ENCODE data around the gene TTLL4.
"Not testable (repeated sequence)": the region's sequence is repeated elsewhere in the genome, so short reads cannot be mapped to it uniquely, and the experiment has no call there.

Gene TTLL4

GRCh38 chr2:218745559-218746469 lies 35.2 kb downstream of the TTLL4 start:
- peak; percentile 98 for DNase-seq (ENCODE audit: low spot score)

GRCh38 chr2:218746470-218746795 lies 35.8 kb downstream of the TTLL4 start:
- DNase-seq (ENCODE audit: low spot score), result no peak

- no peak for DNase-seq (ENCODE audit: low spot score)
Observed at GRCh38 chr2:218746960-218747359, 36.3 kb downstream of the TTLL4 start.

GRCh38 chr2:218748741-218749441 lies 38.3 kb downstream of the TTLL4 start:
- no peak for DNase-seq (ENCODE audit: low spot score)

- DNase-seq (ENCODE audit: low spot score), result no peak
Observed at GRCh38 chr2:218754201-218754600, 43.6 kb downstream of the TTLL4 start.

GRCh38 chr2:218754781-218755180 lies 44.1 kb downstream of the TTLL4 start:
- no peak for DNase-seq (ENCODE audit: low spot score)

- DNase-seq (ENCODE audit: low spot score), result no peak
Observed at GRCh38 chr2:218755198-218755566, 44.5 kb downstream of the TTLL4 start.

- DNase-seq (ENCODE audit: low spot score), result no peak
Observed at GRCh38 chr2:218755567-218756404, 45.2 kb downstream of the TTLL4 start.

- no peak for DNase-seq (ENCODE audit: low spot score)
Observed at GRCh38 chr2:218756599-218757377, 46.2 kb downstream of the TTLL4 start.

GRCh38 chr2:218761795-218762194 lies 51.2 kb downstream of the TTLL4 start:
- DNase-seq (ENCODE audit: low spot score), result no peak

- DNase-seq (ENCODE audit: low spot score), result not testable (repeated sequence)
Observed at GRCh38 chr2:218772759-218773158, 62.1 kb downstream of the TTLL4 start.

- DNase-seq (ENCODE audit: low spot score), result no peak
Observed at GRCh38 chr2:218773881-218774280, 63.2 kb downstream of the TTLL4 start.

- DNase-seq (ENCODE audit: low spot score), result no peak
Observed at GRCh38 chr2:218776488-218776887, 65.9 kb downstream of the TTLL4 start.

- no peak for DNase-seq (ENCODE audit: low spot score)
Observed at GRCh38 chr2:218777276-218777990, 66.8 kb downstream of the TTLL4 start.

GRCh38 chr2:218780046-218780445 lies 69.4 kb downstream of the TTLL4 start:
- DNase-seq (ENCODE audit: low spot score), result no peak

- no peak for DNase-seq (ENCODE audit: low spot score)
Observed at GRCh38 chr2:218780851-218781690, 70.4 kb downstream of the TTLL4 start.

GRCh38 chr2:218781691-218782527 lies 71.3 kb downstream of the TTLL4 start, which contains the start of gene CYP27A1:
Gene CYP27A1, plus strand, starts transcription at chr2:218782147. Its CDS starts 36 bp downstream, at chr2:218782183.
- DNase-seq (ENCODE audit: low spot score), result peak; percentile 62

- peak; percentile 31 for DNase-seq (ENCODE audit: low spot score)
Observed at GRCh38 chr2:218782528-218782844, 71.9 kb downstream of the TTLL4 start.

- DNase-seq (ENCODE audit: low spot score), result no peak
Observed at GRCh38 chr2:218783688-218784087, 73.1 kb downstream of the TTLL4 start.
